Fibroblast of skin of back (primary cell): ENCODE results near the gene OR11H6. TPM values are rescaled to one million over a fixed set of nuclear protein-coding genes. Genes with fewer than 3 reads are reported as not detected.
A peak's percentile ranks its signal among the peaks of the same experiment; 100 is the strongest.
"Not testable (repeated sequence)": the region's sequence is repeated elsewhere in the genome, so short reads cannot be mapped to it uniquely, and the experiment has no call there.

Experiments used
- DNase-seq: peaks from one replicate; pipeline ENCODE4 v3.0.0-alpha.2; 2013
- polyA plus RNA-seq, 2 experiments: library from polyadenylated mRNA; unstranded; fragments of 120-200 nt; gene quantifications; one replicate each; pipeline ENCODE4 v1.2.1, GENCODE V29; 2013; ENCODE audit not compliant: insufficient read length in 2 of 2

Gene OR11H6
- polyA plus RNA-seq (2013, experiment 1 of 2; ENCODE audit: insufficient read length) = not detected
- polyA plus RNA-seq (2013, experiment 2 of 2; ENCODE audit: insufficient read length) = not detected

DNA sequence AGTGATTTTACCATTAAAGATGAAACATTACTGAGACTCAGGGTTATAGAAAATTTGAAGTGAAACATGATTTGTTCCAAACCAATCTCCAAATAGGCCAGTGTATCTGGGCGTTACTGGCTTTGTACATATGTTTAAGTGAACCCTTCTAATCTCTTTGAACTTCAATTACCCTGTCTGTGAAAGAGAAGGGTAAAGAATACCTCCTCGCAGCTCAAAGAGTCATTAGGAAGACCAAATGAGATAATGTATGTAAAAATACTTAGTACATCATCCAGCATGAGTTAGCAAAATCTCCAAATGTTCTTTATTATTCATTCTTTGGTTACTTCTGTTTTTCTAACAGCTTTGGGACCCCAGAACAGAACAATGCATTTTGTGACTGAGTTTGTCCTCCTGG, at the start of gene OR11H6:
Gene OR11H6 (plus strand): TSS at position 301 of the 400 bp plus-strand sequence. CDS start 0 bp downstream, at position 301.
- no peak for DNase-seq

GRCh38 chr14:20174205-20174604, 49.3 kb upstream of the OR11H6 start:
- DNase-seq = not testable (repeated sequence)

DNA sequence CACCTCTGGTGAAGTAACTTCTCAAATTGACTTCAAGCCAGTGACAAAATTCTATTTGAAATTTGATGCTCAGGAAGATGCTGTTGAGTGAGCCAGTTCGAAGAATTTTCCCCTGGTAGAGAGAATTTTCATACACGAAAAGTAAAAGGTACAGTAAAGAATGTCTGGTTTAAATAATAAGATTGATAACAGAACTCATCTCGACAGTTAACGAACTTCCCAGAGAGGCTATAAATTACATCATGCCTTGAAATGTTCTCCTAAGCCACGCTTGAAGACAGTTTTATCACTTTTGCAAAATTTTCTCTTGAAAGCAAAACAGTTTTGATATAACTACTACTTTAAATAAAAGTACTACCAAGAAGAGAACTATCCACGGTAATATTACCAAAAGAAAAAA, 47.2 kb upstream of the OR11H6 start:
- DNase-seq = no peak

DNA sequence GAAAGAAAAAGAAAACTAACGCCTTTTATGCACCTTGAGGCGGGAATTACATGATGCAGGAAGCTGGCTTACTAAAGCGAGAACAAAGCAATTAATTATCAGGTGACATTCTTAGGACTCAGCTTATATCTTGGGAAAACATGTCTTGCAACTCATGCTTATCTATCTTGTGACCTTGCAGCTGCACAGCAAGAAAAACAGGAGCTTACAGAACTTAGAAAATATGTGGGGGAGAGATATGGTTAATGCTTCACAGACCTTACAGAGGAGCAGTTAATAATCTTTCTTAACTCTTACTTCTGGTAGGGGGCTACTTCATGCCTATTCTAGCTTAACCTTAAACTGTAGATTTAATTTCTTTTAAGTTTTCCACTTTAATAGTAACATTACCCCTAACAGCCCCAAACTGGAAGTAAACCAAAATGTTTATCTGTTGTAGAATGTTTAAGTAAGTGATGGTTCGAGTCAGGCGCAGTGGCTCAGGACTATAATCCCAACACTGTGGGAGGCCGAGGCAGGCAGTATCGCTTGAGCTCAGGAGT, 46.0 kb upstream of the OR11H6 start:
- no peak for DNase-seq

DNA sequence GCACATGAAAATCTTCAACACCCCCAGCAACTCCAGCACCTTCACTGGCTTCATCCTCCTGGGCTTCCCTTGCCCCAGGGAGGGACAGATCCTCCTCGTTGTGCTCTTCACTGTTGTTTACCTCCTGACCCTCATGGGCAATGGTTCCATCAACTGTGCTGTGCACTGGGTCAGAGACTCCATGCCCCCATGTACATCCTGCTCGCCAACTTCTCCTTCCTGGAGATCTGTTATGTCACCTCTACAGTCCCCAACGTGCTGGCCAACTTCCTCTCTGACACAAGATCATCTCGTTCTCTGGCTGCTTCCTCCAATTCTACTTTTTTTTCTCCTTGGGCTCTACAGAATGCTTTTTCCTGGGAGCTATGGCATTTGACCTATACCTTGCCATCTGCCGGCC, 44.3 kb upstream of the OR11H6 start:
- no peak for DNase-seq

GRCh38 chr14:20179880-20180279, 43.6 kb upstream of the OR11H6 start:
- DNase-seq = no peak

- DNase-seq = no peak
Measured at GRCh38 chr14:20180486-20180885, 43.0 kb upstream of the OR11H6 start.

DNA sequence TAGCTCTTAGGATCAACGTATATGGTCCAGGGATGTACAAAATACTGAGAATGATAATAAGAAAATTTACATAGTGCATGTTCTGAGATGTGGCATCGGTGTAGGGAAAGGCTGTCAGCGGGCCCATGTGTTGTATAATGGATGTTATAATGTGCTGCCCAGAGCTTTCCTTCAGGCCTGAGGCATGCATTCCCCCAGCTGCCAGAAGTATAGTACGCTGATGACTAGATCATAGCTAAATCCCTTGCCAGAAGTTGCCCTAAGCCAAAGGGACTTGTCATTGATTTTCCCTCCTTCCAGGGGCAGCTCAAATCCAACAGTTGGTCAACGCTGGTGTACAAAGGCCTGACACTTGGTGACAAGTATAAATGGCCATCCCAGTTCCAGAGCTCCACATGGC, 39.3 kb upstream of the OR11H6 start:
- DNase-seq = no peak

DNA sequence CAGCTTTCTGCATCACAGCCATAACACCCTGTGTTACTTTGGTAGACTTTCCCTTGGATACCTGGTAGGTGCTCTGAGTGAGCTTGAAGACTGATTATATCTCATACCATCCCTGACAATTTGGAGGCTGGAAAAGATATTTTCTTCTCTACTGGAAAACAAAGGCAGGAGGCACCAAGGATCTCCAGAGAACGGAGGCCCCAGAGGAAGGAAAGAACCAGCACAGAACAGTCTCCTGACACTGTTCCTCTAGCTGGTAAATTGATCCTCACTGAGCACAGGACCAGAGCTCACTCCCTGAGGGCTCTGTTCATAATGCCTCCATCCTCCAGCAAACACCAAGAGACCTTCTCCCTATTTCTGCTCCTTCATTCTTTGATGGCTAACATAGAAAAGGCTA, 32.9 kb upstream of the OR11H6 start, which contains the start of gene OR11G2:
Gene OR11G2 (plus strand): TSS at position 301 of the 400 bp plus-strand sequence. CDS start 6,542 bp downstream, outside the sequence.
- DNase-seq = no peak

- no peak for DNase-seq
Measured at GRCh38 chr14:20191396-20191795, 32.1 kb upstream of the OR11H6 start.

- DNase-seq = no peak
Measured at GRCh38 chr14:20194101-20194500, 29.4 kb upstream of the OR11H6 start.

GRCh38 chr14:20195170-20195569, 28.3 kb upstream of the OR11H6 start:
- DNase-seq = not testable (repeated sequence)

DNA sequence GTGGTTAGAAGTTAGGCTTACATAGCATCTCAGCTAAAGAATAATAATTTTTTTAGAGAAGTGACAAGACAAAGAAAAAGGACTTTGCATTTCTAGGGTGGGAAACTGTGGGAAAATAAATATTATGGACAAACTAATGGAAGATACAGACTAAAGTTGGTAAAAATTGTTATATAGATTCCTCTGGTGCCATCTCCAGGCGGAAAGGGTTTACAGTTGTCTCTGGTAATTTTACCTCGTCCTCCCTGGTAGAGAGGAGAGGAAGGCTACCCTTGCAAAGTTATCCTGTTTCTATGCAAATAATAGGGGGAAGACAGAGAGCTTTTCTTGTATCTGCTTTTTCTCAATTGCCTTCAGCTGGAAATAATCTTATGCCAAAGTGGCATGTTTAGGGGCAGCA, 27.6 kb upstream of the OR11H6 start:
- DNase-seq = no peak

- no peak for DNase-seq
Measured at GRCh38 chr14:20197459-20197858, 26.1 kb upstream of the OR11H6 start.

DNA sequence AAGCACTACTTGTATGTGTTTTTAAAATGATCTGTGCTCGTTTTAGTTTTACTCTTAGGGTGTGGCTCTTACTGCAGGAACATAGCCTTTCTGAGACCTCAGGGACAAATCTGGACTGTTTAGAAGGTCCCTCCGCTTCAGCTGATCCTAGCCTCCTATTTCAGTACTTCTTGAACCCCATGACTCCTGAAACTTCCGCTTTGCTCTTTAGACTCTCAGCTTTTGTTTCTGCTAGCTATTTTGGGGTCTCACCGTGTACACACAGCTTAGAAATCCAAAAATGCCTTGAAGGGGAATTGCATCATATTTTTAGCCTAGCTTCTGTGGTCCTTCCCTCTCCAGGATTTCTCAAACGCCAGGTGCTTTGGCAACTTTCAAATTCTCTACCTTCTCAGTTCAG, 24.5 kb upstream of the OR11H6 start:
- no peak for DNase-seq

GRCh38 chr14:20204721-20205120, 18.8 kb upstream of the OR11H6 start:
- DNase-seq = no peak

DNA sequence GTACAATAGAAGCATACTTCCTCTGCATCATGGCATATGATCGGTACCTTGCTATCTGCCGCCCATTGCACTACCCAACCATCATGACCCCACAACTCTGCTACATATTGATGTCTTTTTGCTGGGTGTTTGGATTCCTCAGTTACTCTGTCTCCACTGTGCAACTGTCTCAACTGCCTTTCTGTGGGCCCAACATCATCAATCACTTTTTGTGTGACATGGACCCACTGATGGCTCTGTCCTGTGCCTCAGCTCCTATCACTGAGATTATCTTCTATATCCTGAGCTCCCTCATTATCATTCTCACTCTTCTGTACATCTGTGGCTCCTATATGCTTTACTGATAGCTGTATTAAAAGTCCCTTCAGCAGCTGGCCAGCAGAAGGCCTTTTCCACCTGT, 13.9 kb upstream of the OR11H6 start:
- no peak for DNase-seq

DNA sequence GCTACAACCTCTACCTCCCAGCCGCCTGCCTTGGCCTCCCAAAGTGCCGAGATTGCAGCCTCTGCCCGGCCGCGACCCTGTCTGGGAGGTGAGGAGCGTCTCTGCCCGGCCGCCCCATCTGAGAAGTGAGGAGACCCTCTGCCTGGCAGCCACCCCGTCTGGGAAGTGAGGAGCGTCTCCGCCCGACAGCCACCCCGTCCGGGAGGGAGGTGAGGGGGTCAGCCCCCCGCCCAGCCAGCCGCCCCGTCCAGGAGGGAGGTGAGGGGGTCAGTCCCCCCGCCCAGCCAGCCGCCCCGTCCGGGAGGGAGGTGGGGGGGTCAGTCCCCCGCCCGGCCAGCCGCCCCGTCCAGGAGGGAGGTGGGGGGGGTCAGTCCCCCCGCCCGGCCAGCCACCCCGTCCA, 11.1 kb upstream of the OR11H6 start:
- DNase-seq = not testable (repeated sequence)

GRCh38 chr14:20215196-20215595, 8.3 kb upstream of the OR11H6 start:
- DNase-seq = no peak

DNA sequence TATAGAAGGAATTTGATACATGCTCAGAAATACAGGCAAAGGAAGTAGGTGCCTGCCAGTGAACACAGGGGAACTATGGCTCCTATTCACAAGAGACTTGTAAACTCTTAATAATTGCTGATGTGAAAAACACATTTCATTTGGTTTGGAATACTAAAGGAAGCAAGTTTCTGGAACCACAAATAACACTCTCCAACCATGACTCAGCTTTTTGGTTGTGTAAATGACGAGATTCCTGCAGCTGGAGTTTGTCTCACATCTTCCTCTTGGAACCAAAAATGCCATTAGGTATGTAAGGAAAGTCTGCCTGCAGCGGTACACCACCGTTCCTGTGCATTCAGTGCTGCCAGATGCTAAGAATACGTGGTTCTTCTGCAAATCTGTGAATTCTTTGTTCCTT, 4.5 kb upstream of the OR11H6 start:
- DNase-seq = no peak

DNA sequence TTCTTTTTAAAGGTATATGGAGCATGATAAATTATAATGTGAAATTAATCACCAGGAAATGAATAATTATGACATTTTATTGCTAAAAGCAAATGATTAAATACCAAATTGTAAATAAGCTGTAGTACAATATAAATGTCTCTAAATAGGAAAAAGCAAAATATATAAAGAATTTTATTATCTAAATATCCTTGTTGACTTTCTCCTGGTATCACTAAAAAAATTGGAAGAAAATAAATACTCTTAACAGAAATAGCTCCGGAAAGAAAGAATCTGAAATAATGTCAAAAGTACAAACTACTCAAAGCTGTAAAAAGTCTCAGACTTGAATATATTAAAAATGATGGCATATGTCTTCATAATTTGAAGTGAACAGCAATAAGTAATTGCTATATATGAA, 5.2 kb downstream of the OR11H6 start, which contains the start of gene OR11H7:
Gene OR11H7 (plus strand): TSS at position 301 of the 400 bp plus-strand sequence.
- no peak for DNase-seq

DNA sequence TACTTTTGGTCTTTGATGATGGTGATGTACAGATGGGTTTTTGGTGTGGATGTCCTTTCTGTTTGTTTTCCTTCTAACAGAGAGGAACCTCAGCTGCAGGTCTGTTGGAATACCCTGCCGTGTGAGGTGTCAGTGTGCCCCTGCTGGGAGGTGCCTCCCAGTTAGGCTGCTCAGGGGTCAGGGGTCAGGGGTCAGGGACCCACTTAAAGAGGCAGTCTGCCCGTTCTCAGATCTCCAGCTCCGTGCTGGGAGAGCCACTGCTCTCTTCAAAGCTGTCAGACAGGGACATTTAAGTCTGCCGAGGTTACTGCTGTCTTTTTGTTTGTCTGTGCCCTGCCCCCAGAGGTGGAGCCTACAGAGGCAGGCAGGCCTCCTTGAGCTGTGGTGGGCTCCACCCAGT, 11.9 kb downstream of the OR11H6 start:
- not testable (repeated sequence) for DNase-seq

- DNase-seq = no peak
Measured at GRCh38 chr14:20247646-20248246, 24.2 kb downstream of the OR11H6 start.

DNA sequence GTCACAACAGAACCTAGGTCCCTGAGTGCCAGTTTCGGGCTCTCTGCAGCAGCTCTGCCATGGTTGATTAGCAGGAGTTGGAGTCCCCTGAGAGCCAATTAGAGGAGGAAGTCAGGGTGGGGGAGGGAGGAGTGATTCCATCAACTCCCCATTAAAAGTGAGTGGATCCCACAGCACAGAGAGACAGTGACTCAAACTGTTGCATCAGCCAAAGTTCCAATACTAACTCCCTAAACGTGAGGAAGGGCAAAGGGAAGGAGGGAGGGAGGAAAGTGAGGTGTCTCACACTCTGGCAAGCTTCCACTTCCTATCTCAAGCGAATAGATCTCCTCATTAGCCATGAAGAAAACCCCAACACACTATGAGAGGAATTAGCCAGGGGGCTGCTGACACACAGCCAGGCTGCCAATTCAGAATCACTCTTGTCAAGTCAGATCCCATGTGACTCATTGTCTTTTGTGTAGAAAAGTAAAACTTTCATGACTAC, 39.2 kb downstream of the OR11H6 start:
- peak; percentile 34 for DNase-seq
